ENCODE results near the gene AFTPH. TPM values are rescaled to one million over a fixed set of nuclear protein-coding genes. Genes with fewer than 3 reads are reported as not detected.

AFTPH gene
- total RNA-seq, 4 donors from 2014 or later: 27.7 to 50.3 (median 38.1) TPM

DNA sequence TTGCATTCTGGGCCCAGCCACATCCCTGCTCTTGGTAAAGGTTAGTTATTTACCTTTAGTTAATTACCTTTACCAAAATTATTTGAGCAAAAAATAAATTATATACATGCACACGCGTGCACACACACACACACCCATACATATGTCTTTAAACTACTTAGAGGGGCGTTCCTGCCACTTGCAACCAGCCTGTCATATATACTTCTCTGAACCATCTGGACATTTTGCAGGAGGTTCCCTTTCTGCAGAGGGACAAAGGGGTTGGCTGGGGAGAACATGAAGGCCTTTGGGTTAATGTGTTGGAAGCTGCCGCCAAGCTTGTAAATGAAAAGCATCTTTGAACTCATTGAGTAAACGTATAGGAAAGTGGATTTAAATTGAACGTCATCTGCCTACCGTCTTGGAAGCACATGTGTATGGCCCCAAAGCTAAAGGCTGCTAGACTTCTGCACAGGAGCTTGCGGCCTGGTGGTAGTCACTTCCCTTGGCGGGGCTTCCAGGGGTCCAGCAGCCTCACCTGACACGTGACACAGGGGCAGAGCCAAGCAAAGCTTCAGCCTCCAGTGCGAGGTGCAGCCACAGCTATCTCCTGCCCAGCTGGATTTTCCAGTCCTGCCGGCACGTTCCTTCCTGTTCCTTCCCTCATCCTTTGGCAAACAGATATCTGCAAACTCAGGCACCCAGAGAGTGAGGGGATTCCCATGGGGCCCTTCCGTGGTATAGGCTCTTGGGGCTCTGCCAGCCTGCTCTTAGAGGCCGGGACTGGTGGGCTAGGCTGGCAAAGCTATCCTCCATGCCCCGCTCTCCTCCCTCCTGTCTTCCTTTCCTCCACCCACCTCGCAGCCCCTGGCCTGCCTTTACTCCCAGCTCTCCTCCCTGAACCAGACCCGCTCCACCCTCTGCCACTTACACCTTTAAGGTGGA, 83.5 kb downstream of the AFTPH start:
- 77 to 86% methylated on average over 18 of the region's 18 CpGs for WGBS, 2 donors

DNA sequence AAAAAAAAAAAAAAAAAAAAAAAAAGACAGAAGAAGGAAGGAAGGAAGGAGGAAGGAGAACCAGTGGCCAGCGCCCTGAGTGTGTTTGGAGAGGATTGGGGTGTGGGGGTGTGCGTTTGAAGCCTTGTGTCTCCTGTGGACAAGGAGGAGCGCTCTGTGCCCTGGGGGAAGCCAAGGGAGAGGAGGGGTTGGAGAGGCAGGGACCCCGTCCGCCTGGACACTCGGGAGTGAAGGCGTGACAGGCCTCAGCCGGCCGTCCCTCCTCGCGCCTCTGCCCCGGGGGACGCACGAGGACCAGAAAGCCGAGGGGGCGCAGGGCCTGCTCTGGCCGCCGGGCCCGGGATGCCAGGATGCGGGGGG, 84.7 kb downstream of the AFTPH start:
- H3K27me3 ChIP-seq: no peaks in the 10 kb centered on the region
- H3K4me3 ChIP-seq: peak overlapping the region; percentile 51 to 67 (median 61)
- no peaks in the 10 kb centered on the region for H3K36me3 ChIP-seq
- WGBS, 2 donors: 17 to 28% methylated on average over 10 to 17 of the region's 20 CpGs
- H3K9me3 ChIP-seq: no peaks in the 10 kb centered on the region
- TF ChIP-seq EP300 (IDR thresholded peaks at IDR 0.05) (no peak), POLR2A (IDR thresholded peaks at IDR 0.05) (no peak)
- TF ChIP-seq, protein P1, sequence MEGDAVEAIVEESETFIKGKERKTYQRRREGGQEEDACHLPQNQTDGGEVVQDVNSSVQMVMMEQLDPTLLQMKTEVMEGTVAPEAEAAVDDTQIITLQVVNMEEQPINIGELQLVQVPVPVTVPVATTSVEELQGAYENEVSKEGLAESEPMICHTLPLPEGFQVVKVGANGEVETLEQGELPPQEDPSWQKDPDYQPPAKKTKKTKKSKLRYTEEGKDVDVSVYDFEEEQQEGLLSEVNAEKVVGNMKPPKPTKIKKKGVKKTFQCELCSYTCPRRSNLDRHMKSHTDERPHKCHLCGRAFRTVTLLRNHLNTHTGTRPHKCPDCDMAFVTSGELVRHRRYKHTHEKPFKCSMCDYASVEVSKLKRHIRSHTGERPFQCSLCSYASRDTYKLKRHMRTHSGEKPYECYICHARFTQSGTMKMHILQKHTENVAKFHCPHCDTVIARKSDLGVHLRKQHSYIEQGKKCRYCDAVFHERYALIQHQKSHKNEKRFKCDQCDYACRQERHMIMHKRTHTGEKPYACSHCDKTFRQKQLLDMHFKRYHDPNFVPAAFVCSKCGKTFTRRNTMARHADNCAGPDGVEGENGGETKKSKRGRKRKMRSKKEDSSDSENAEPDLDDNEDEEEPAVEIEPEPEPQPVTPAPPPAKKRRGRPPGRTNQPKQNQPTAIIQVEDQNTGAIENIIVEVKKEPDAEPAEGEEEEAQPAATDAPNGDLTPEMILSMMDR (IDR thresholded peaks at IDR 0.05): no peak
- DNase-seq (ENCODE audit: low spot score in 2 of 2): no peak
- H3K27ac ChIP-seq: peak overlapping the region; percentile 17 to 81 (median 77)
- H3K4me1 ChIP-seq: peaks cover 0 to 38% (median 8%) of the 10 kb centered on the region in 4 donors

More for the DNA sequence above, 83.5 kb downstream of the AFTPH start:
- TF ChIP-seq EP300 (IDR thresholded peaks at IDR 0.05) (no peak), POLR2A (IDR thresholded peaks at IDR 0.05) (no peak)
- TF ChIP-seq, protein P1 (IDR thresholded peaks at IDR 0.05): no peak
- Histone ChIP-seq H3K36me3 (no peaks in the 10 kb centered on the region), H3K27me3 (no peaks in the 10 kb centered on the region), H3K4me1 (peaks cover 0 to 29% (median 8%) of the 10 kb centered on the region in 4 donors), H3K9me3 (no peaks in the 10 kb centered on the region), H3K27ac (peak overlapping the region in 1 of 4 donors; percentile 45), H3K4me3 (no peak overlapping the region)
- no peak for DNase-seq (ENCODE audit: low spot score in 2 of 2)

DNA sequence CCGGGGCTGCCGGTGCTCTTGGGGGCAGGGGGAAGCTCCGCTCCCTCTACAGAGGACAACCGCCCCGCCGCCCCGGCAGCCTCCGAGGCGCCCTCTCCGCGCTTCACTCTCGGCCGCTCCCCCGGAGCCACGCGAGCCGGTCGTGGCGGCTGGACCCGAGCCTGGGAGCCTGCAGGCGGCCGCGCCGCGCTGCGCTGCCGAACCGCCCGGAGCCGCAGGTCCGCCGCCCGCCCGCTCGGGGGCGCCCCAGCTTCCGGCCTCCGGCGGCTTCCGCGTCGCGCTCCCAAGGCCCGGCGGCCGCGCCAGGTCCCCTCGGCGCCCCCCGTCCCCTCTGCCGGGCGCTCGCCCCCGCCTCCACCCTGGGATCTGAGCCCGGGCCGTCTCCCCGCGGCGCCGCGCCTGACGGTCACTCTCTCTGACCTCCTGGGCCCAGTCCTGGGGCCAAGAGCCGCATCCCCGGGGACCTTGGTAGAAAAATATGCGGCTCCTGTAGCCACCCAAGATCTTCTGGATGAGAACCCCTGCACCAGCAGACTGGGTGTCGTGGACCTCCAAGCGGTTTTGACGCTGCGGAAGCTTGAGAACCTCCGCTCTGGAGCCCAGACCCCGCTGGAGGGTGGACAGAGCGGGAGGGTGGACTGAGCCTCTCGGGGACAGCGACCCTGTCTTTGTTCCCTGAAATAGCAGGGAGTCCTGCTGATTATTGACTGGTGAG, 85.3 kb downstream of the AFTPH start:
- peak overlapping the region; percentile 51 to 67 (median 61) for H3K4me3 ChIP-seq
- H3K9me3 ChIP-seq: no peaks in the 10 kb centered on the region
- 0 to 21% methylated on average over 4 to 8 of the region's 74 CpGs for WGBS, 2 donors
- TF ChIP-seq, protein P1 (IDR thresholded peaks at IDR 0.05): peak; percentile 21 to 91 (median 84)
- TF ChIP-seq POLR2A (IDR thresholded peaks at IDR 0.05): no peak
- no peak for DNase-seq (ENCODE audit: low spot score in 2 of 2)
- peaks cover 0 to 38% (median 8%) of the 10 kb centered on the region in 4 donors for H3K4me1 ChIP-seq
- H3K27ac ChIP-seq: peak overlapping the region; percentile 17 to 83 (median 77)
- no peaks in the 10 kb centered on the region for H3K27me3 ChIP-seq
- no peaks in the 10 kb centered on the region for H3K36me3 ChIP-seq

DNA sequence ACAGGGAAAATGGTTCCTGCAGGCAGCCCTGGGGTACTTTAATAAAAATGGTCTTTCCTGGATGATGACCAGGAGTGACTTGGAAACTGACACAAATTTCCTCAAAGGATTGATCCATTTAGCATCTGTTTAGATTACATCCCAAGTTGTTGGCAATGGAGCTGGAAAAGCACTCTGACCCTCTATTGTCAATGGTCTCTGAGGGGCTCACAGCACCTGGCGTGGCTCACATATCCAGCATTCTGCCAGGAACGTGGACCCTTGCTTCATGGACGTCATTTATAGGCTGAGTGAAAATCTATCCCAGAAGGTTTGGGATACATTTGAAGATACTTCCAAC, 85.8 kb downstream of the AFTPH start:
- H3K9me3 ChIP-seq: no peaks in the 10 kb centered on the region
- no peak for DNase-seq (ENCODE audit: low spot score in 2 of 2)

More for the DNA sequence above, 85.8 kb downstream of the AFTPH start:
- peak overlapping the region; percentile 50 to 67 (median 56) for H3K4me3 ChIP-seq
- 71 to 76% methylated on average over 3 of the region's 3 CpGs for WGBS, 2 donors
- TF ChIP-seq EP300 (IDR thresholded peaks at IDR 0.05) (no peak), POLR2A (IDR thresholded peaks at IDR 0.05) (no peak)
- TF ChIP-seq, protein P1 (IDR thresholded peaks at IDR 0.05): no peak
- no peaks in the 10 kb centered on the region for H3K27me3 ChIP-seq
- H3K36me3 ChIP-seq: no peaks in the 10 kb centered on the region
- H3K27ac ChIP-seq: peak overlapping the region in 3 of 4 donors; percentile 16 to 83 (median 77)
- H3K4me1 ChIP-seq: peaks cover 0 to 37% (median 8%) of the 10 kb centered on the region in 4 donors
